HEK293 (cell line): Measurements from ENCODE around the gene CADPS.

Experiments
- CTCF ChIA-PET: fragments of 350-600 bp; formaldehyde crosslinking; extraction: SDS; loops from one replicate; lab custom pipeline; 2021; ENCODE audit warnings: antibody characterized with exemption; lab: Yijun Ruan, JAX
- POLR2A ChIA-PET: fragments of 300-600 bp; formaldehyde crosslinking; extraction: SDS; loops from one replicate; lab custom pipeline; 2020; ENCODE audit warnings: antibody characterized with exemption, inconsistent platforms; lab: Yijun Ruan, JAX
- H3K27ac ChIP-seq: fragments of 200-500 bp; sonication (Bioruptor generic); 2 replicates; pipeline ENCODE4 v1.5.1; 2014; ENCODE audit warnings: low read depth, low read length, control low read depth, inconsistent platforms; ENCODE audit errors: extremely low read depth
- H3K36me3 ChIP-seq, 2 experiments: fragments of 200-500 bp in 1 of 2; sonication (Bioruptor generic) in 1 of 2; 1 replicate in 1 of 2; 2 replicates in 1 of 2; pipeline ENCODE4 v1.5.1; 2014 to 2017; ENCODE audit warnings: inconsistent platforms in 2 of 2, low read length in 2 of 2; ENCODE audit not compliant: control insufficient read depth in 2 of 2, insufficient read depth in 1 of 2
- H3K4me1 ChIP-seq: fragments of 200-500 bp; sonication (Bioruptor generic); 2 replicates; pipeline ENCODE4 v1.5.1; 2014; ENCODE audit warnings: mild to moderate bottlenecking, low read length, inconsistent platforms; ENCODE audit not compliant: control insufficient read depth, insufficient read depth
- H3K4me3 ChIP-seq: 2 replicates; pipeline ENCODE4 v1.5.1; 2011; ENCODE audit warnings: low read depth, mild to moderate bottlenecking, control low read depth, low read length, moderate library complexity
- H3K9me3 ChIP-seq: fragments of 200-500 bp; sonication (Bioruptor generic); 2 replicates; pipeline ENCODE4 v1.5.1; 2014; ENCODE audit warnings: low read depth, low read length, inconsistent platforms; ENCODE audit not compliant: control insufficient read depth, insufficient read depth
- BCL11B ChIP-seq: fragments of 450-650 bp; formaldehyde crosslinking; IDR thresholded peaks from 2 replicates; pipeline ENCODE4 v1.5.1; 2016; ENCODE audit warnings: low read depth, missing biosample characterization, missing genetic modification characterization
- GLIS1 ChIP-seq: fragments of 450-650 bp; formaldehyde crosslinking; IDR thresholded peaks from 2 replicates; pipeline ENCODE4 v1.5.1; 2016; ENCODE audit warnings: missing biosample characterization, missing genetic modification characterization
- GLIS2 ChIP-seq: fragments of 450-650 bp; formaldehyde crosslinking; IDR thresholded peaks from 2 replicates; pipeline ENCODE4 v1.5.1; 2016; ENCODE audit warnings: missing biosample characterization, missing genetic modification characterization
- HOXC10 ChIP-seq: sonication (generic); formaldehyde crosslinking; IDR thresholded peaks from 2 replicates; pipeline ENCODE4 v1.8.1; 2023; ENCODE audit warnings: mild to moderate bottlenecking, missing genetic modification reagents
- INSM2 ChIP-seq: fragments of 450-650 bp; formaldehyde crosslinking; IDR thresholded peaks from 2 replicates; pipeline ENCODE4 v1.5.1; 2016; ENCODE audit warnings: missing biosample characterization, missing genetic modification characterization
- KLF17 ChIP-seq: fragments of 450-650 bp; formaldehyde crosslinking; IDR thresholded peaks from 2 replicates; pipeline ENCODE4 v1.5.1; 2016; ENCODE audit warnings: missing biosample characterization, missing genetic modification characterization
- MZF1 ChIP-seq: fragments of 450-650 bp; formaldehyde crosslinking; IDR thresholded peaks from 2 replicates; pipeline ENCODE4 v1.5.1; 2017; ENCODE audit warnings: missing biosample characterization, missing genetic modification characterization, borderline replicate concordance
- PRDM10 ChIP-seq: fragments of 450-650 bp; formaldehyde crosslinking; IDR thresholded peaks from 2 replicates; pipeline ENCODE4 v1.5.1; 2016; ENCODE audit warnings: missing biosample characterization, missing genetic modification characterization
- TRIM28 ChIP-seq: IDR thresholded peaks from 2 replicates; pipeline ENCODE4 v1.6.1; 2011; ENCODE audit warnings: low read length, control low read depth, borderline replicate concordance
- ZBTB10 ChIP-seq: fragments of 450-650 bp; formaldehyde crosslinking; IDR thresholded peaks from 2 replicates; pipeline ENCODE4 v1.5.1; 2016; ENCODE audit warnings: missing biosample characterization, missing genetic modification characterization
- ZBTB11 ChIP-seq: fragments of 450-650 bp; formaldehyde crosslinking; conservative IDR thresholded peaks from 2 replicates; pipeline ENCODE4 v1.5.1; 2016; ENCODE audit warnings: low read depth, missing biosample characterization, missing genetic modification characterization
- ZBTB8A ChIP-seq: fragments of 450-650 bp; formaldehyde crosslinking; IDR thresholded peaks from 2 replicates; pipeline ENCODE4 v1.5.1; 2016; ENCODE audit warnings: missing biosample characterization, missing genetic modification characterization
- ZEB2 ChIP-seq: fragments of 450-650 bp; formaldehyde crosslinking; IDR thresholded peaks from 2 replicates; pipeline ENCODE4 v1.5.1; 2016; ENCODE audit warnings: missing biosample characterization, missing genetic modification characterization
- ZNF10 ChIP-seq: fragments of 450-650 bp; formaldehyde crosslinking; IDR thresholded peaks from 2 replicates; pipeline ENCODE4 v1.5.1; 2017; ENCODE audit warnings: missing biosample characterization, missing genetic modification characterization
- ZNF341 ChIP-seq: fragments of 450-650 bp; formaldehyde crosslinking; IDR thresholded peaks from 2 replicates; pipeline ENCODE4; 2016; ENCODE audit warnings: low read depth, missing biosample characterization, missing genetic modification characterization
- ZNF366 ChIP-seq: fragments of 450-650 bp; formaldehyde crosslinking; conservative IDR thresholded peaks from 2 replicates; pipeline ENCODE4 v1.5.1; 2016; ENCODE audit warnings: missing biosample characterization, missing genetic modification characterization
- ZNF423 ChIP-seq: fragments of 450-650 bp; formaldehyde crosslinking; IDR thresholded peaks from 2 replicates; pipeline ENCODE4 v1.5.1; 2016; ENCODE audit warnings: missing biosample characterization, missing genetic modification characterization
- ZNF473 ChIP-seq: fragments of 450-650 bp; formaldehyde crosslinking; IDR thresholded peaks from 2 replicates; pipeline ENCODE4 v1.5.1; 2017; ENCODE audit warnings: missing biosample characterization, missing genetic modification characterization
- ZNF530 ChIP-seq: fragments of 450-650 bp; formaldehyde crosslinking; IDR thresholded peaks from 2 replicates; pipeline ENCODE4 v1.5.1; 2016; ENCODE audit warnings: low read depth, missing biosample characterization, missing genetic modification characterization
- ZNF624 ChIP-seq: fragments of 450-650 bp; formaldehyde crosslinking; IDR thresholded peaks from 2 replicates; pipeline ENCODE4 v1.5.1; 2017; ENCODE audit warnings: missing biosample characterization, missing genetic modification characterization
- ZNF664 ChIP-seq: fragments of 450-650 bp; formaldehyde crosslinking; IDR thresholded peaks from 2 replicates; pipeline ENCODE4 v1.5.1; 2016; ENCODE audit warnings: missing biosample characterization, missing genetic modification characterization
- ZNF776 ChIP-seq: fragments of 450-650 bp; formaldehyde crosslinking; IDR thresholded peaks from 2 replicates; pipeline ENCODE4 v1.5.0; 2017; ENCODE audit warnings: missing biosample characterization, missing genetic modification characterization, borderline replicate concordance

Gene CADPS

DNA sequence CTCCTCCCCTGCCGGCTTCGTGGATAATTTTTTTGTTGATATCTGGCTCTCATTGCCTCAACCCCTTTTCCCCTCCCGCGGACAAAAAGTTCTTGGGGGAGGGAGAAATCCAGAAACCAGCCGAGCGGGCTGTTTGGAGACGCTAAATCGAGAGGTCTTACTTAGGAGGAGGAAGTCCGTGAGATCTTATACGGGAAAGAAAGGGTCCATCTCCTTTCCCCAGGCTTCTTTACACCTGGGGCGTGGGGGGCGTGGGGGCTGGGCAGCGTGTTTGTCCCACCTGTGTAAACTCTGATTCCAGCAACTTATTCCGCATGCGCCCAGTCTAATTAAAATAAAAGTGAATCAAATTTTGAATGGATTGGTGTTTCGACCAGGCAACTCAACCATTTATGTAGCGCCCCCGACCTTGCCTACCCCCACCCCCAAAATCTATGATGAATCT lies 364 bp upstream of the CADPS start:
- ChIA-PET CTCF (no interaction called here), POLR2A (no interaction called here)
- no peaks in the 10 kb centered on the region for H3K9me3 ChIP-seq
- no peak overlapping the region for H3K27ac ChIP-seq
- H3K36me3 ChIP-seq: no peaks in the 10 kb centered on the region
- TF ChIP-seq ZNF341: no peak
- TF ChIP-seq BCL11B (tag by site-specific recombination): no peak
- no peak for TF ChIP-seq ZBTB8A (tag by site-specific recombination)
- TF ChIP-seq INSM2 (tag by site-specific recombination): no peak
- no peak for TF ChIP-seq TRIM28
- no peak for TF ChIP-seq KLF17 (tag by site-specific recombination)
- TF ChIP-seq HOXC10: no peak
- TF ChIP-seq PRDM10: no peak
- TF ChIP-seq ZNF10: no peak
- no peak for TF ChIP-seq ZBTB10 (tag by site-specific recombination)
- no peak for TF ChIP-seq ZEB2 (tag by site-specific recombination)
- TF ChIP-seq ZNF473 (tag by site-specific recombination): no peak
- TF ChIP-seq ZNF776 (tag by site-specific recombination): no peak
- H3K4me3 ChIP-seq: no peak overlapping the region
- H3K4me1 ChIP-seq: no peaks in the 10 kb centered on the region

- H3K36me3 ChIP-seq: no peaks in the 10 kb centered on the region
- no peaks in the 10 kb centered on the region for H3K4me1 ChIP-seq
- peak overlapping the region; percentile 28 for H3K4me3 ChIP-seq
- CTCF ChIA-PET: interaction anchor here (0.7 to 1.5 kb wide), 5 partner anchors 36 to 329 kb away, joined by 3 to 6 read pairs (median 5); no protein-coding TSS in a partner anchor
- no peak overlapping the region for H3K27ac ChIP-seq
- POLR2A ChIA-PET: no interaction called here
- no peaks in the 10 kb centered on the region for H3K9me3 ChIP-seq
- TF ChIP-seq ZNF624 (tag by site-specific recombination): no peak
- no peak for TF ChIP-seq ZNF664 (tag by site-specific recombination)
- peak; percentile 70; the same call in 1 of the 2 replicates for TF ChIP-seq GLIS2
- no peak for TF ChIP-seq ZBTB11 (tag by site-specific recombination)
- TF ChIP-seq MZF1 (tag by site-specific recombination): no peak
- no peak for TF ChIP-seq ZNF423 (tag by site-specific recombination)
- no peak for TF ChIP-seq ZNF530 (tag by site-specific recombination)
- 0 out of 2 replicates have a peak, but pooled peaks have one; percentile 15 for TF ChIP-seq ZNF366
- TF ChIP-seq GLIS1 (tag by site-specific recombination): 0 out of 2 replicates have a peak, but pooled peaks have one; percentile 25
Observed at GRCh38 chr3:62873761-62874710, 1.2 kb downstream of the CADPS start.
